Measurements from ENCODE around the gene HRH4.

- TF ChIP-seq POLR2AphosphoS5 (IDR thresholded peaks at IDR 0.05; ENCODE audit: low read length) = no peak
- no peak for TF ChIP-seq YY1 (IDR thresholded peaks at IDR 0.05; ENCODE audit: low read depth, low read length)
- TF ChIP-seq EP300 (IDR thresholded peaks at IDR 0.05; ENCODE audit: borderline replicate concordance in 1 of 2, control insufficient read depth in 1 of 2, low read depth in 2 of 2, low read length in 2 of 2) = no peak
- TF ChIP-seq BACH1 (IDR thresholded peaks at IDR 0.05; ENCODE audit: borderline replicate concordance) = no peak
- TF ChIP-seq RCOR1 (conservative IDR thresholded peaks at IDR 0.05; ENCODE audit: low read depth, low read length) = no peak
- no peak for TF ChIP-seq EZH2 (IDR thresholded peaks at IDR 0.05; ENCODE audit: borderline replicate concordance, control insufficient read depth, low read depth, low read length)
- TF ChIP-seq TBL1XR1 (IDR thresholded peaks at IDR 0.05; ENCODE audit: low read depth, low read length) = no peak
- TF ChIP-seq CEBPB (IDR thresholded peaks at IDR 0.05; ENCODE audit: borderline replicate concordance in 1 of 2, low read depth in 2 of 2, low read length in 2 of 2) = no peak
- TF ChIP-seq CTCF (IDR thresholded peaks at IDR 0.05 in 2 of 3, conservative IDR thresholded peaks at IDR 0.05 in 1 of 3; ENCODE audit: control insufficient read depth in 2 of 3, extremely low read depth in 1 of 3, insufficient read depth in 1 of 3, low read depth in 3 of 3, low read length in 3 of 3) = no peak
- no peak for TF ChIP-seq WRNIP1 (IDR thresholded peaks at IDR 0.05; ENCODE audit: borderline replicate concordance, low read depth, low read length)
Measured at GRCh38 chr18:24474406-24474805, 14.0 kb downstream of the HRH4 start.

All from GM12878 (cell line).